ENCODE measurements around the gene STRN. TPM values are rescaled to one million over a fixed set of nuclear protein-coding genes. Genes with fewer than 3 reads are reported as not detected.

STRN gene
- total RNA-seq, 1 donor, result 26.5 TPM

GRCh38 chr2:36963734-36964133, 2.6 kb downstream of the STRN start:
- no peak overlapping the region for H3K4me3 ChIP-seq (ENCODE audit: low read depth, low read length)
- TF ChIP-seq CTCF (IDR thresholded peaks at IDR 0.05; ENCODE audit: insufficient read depth, low read length), result no peak

DNA sequence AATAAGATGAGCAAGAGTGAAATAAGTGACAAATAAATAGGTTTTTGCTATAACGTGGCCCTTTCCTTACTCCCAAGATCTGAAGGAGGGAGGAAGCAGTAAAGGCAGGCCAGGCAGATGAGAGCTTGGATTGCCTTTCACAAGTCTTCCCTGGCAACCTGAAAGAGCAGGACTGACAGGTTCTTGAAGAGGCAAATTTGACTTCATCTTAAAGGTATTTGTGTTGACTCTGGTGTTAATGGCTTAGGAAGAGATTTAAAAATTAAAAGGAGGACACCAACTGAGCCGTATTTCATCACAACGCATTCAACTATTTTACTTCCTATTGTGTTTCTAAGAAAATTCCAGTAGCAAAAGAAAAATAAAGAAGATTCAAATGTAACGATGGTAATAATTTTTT, 3.2 kb downstream of the STRN start:
- no peak overlapping the region for H3K4me3 ChIP-seq (ENCODE audit: low read depth, low read length)
- no peak for DNase-seq (ENCODE audit: low read depth)
- TF ChIP-seq CTCF (IDR thresholded peaks at IDR 0.05; ENCODE audit: insufficient read depth, low read length), result no peak

More at GRCh38 chr2:36963734-36964133, 2.6 kb downstream of the STRN start:
- DNase-seq (ENCODE audit: low read depth), result no peak

- TF ChIP-seq CTCF (IDR thresholded peaks at IDR 0.05; ENCODE audit: insufficient read depth, low read length), result no peak
- DNase-seq (ENCODE audit: low read depth), result no peak
- H3K4me3 ChIP-seq (ENCODE audit: low read depth, low read length), result no peak overlapping the region
These were observed 5.6 kb downstream of the STRN start for GRCh38 chr2:36960773-36961172.

- no peak for DNase-seq (ENCODE audit: low read depth)
- H3K4me3 ChIP-seq (ENCODE audit: low read depth, low read length), result no peak overlapping the region
- no peak for TF ChIP-seq CTCF (IDR thresholded peaks at IDR 0.05; ENCODE audit: insufficient read depth, low read length)
These were observed 6.2 kb downstream of the STRN start for GRCh38 chr2:36960005-36960675.

GRCh38 chr2:36954977-36955607, 11.2 kb downstream of the STRN start:
- no peak for DNase-seq (ENCODE audit: low read depth)
- no peak for TF ChIP-seq CTCF (IDR thresholded peaks at IDR 0.05; ENCODE audit: insufficient read depth, low read length)
- no peak overlapping the region for H3K4me3 ChIP-seq (ENCODE audit: low read depth, low read length)

GRCh38 chr2:36952748-36953197, 13.6 kb downstream of the STRN start:
- TF ChIP-seq CTCF (IDR thresholded peaks at IDR 0.05; ENCODE audit: insufficient read depth, low read length), result no peak
- DNase-seq (ENCODE audit: low read depth), result no peak
- H3K4me3 ChIP-seq (ENCODE audit: low read depth, low read length), result no peak overlapping the region

All from fibroblast of the aortic adventitia (primary cell).